Measurements from ENCODE around the gene THBS2. TPM values are rescaled to one million over a fixed set of nuclear protein-coding genes. Genes with fewer than 3 reads are reported as not detected.

Gene THBS2
- total RNA-seq, 2 experiments from 2014 or later = not detected

DNA sequence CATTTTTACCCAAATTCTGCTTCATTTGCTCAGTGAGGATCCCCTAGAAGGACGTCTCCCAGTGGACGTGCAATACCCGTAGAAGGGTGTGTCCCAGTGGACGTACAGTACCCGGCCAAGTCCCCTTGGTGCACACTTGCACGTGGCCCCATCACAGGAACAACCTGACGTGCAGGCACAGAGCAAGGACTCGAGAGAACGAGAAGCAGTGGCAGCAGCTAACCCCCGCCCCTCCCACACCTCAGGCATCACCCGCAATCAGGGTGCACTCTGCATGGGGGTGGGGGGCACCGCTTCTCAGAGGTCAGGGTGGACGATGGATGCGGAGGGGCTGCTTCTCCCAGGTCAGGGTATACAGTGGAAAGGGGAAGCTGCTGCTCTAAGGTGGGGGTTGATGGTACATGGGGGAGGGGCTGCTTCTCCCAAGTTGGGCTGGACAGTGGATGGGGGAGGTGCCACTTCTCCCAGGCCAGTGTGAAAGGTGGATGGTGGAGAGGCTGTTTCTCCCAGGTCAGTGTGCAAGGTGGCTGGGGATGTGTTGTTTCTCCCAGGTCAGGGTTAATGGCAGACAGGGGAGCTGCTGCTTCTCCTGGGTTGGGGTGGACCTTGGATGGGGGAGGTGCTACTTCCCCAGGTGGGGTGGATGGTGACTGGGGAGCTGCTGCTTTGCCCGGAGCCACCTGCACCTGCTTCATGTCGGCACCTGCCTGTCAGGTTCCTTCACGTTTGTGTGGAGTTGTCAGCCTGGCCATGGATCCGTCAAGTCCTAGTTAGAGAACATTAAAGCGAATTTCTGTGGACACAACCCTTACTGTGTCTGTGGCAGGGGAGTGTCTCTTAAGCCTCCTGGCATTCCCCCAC lies 1.0 kb upstream of the THBS2 start:
- peaks cover 66% of the 10 kb centered on the region for H3K27me3 Mint-ChIP-seq (ENCODE audit: low read depth)

DNA sequence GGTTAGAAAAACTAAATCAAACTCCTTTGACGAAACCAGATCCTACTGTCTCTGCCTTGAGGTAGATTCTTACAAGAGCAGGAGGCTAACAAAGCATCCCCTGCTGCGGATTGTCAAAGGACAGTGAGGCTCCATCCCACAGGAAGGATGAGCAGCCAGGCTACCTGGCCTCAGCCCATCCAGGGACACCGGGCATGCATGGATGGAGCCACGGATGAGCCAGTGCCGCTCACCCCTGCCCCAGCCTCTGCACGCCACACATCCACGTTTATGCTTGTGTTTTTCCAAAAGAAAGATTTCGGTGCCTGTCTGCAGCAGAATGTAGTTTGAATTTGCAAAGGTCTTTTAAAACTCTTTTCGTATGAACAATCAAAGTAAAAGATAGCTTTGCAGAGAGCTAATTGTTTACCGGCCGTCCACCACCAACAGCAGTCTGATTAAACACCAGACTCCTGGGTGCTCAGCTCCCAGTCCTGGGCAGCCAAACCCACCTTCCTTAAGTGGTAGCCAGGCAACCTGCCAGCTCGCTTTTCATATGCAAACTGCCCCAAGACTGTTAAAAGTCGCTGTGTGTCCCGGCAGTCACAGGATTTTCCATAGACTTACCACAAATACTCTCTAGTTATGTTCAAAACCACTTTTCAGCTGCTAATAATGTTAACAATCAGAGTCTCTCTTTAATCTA lies 999 bp downstream of the THBS2 start:
- Mint-ChIP-seq H3K27me3 (ENCODE audit: low read depth) (peaks cover 62% of the 10 kb centered on the region), H3K36me3 (ENCODE audit: low read depth) (no peaks in the 10 kb centered on the region), H3K27ac (no peak overlapping the region), H3K4me3 (no peak overlapping the region), H3K9me3 (no peaks in the 10 kb centered on the region), H3K4me1 (ENCODE audit: low read depth) (peaks cover 27% of the 10 kb centered on the region)
- CTCF ChIA-PET = no interaction called here
- no peak for DNase-seq
- intact Hi-C loops (cut with micrococcal nuclease) = no loop called here

More for the DNA sequence above, 1.0 kb upstream of the THBS2 start:
- Mint-ChIP-seq H3K4me1 (ENCODE audit: low read depth) (peaks cover 27% of the 10 kb centered on the region), H3K9me3 (no peaks in the 10 kb centered on the region), H3K36me3 (ENCODE audit: low read depth) (no peaks in the 10 kb centered on the region), H3K4me3 (no peak overlapping the region), H3K27ac (no peak overlapping the region)
- intact Hi-C loops (cut with micrococcal nuclease) = no loop called here
- CTCF ChIA-PET = no interaction called here
- no peak for DNase-seq

DNA sequence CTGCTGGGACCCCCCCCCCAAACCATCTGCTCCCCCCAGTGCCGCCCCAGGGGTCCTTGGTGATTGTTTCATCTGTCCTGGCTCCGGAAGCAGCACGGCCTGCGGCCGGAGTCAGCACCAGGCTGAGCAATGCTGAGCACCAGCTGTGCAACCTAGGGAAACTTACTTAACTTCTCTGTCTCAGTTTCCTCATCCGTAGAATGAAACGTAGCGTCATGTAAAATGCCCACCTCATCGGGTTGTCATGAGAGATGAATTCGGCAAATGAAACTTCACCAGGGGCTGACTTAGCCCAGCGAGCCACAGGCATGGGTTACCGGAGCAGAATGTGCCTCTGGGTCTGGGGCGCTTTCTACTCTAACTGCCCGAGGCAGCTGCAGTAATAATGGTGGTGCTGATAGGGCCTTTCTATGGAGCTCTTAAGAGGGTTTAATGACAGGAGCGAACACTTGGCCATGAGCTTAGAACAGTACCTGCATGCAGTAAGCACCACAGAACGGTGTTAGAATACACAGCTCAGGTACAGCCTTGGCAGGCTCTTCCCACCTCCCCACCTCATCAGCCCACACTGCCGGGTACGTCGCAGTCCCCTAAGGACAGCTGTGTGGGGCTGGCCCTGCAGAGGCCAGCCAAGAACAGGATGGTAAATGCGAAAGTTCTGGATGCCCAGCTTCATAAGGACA lies 1.7 kb downstream of the THBS2 start:
- H3K27me3 Mint-ChIP-seq (ENCODE audit: low read depth) = peaks cover 55% of the 10 kb centered on the region
- H3K4me3 Mint-ChIP-seq = no peak overlapping the region
- H3K36me3 Mint-ChIP-seq (ENCODE audit: low read depth) = no peaks in the 10 kb centered on the region
- CTCF ChIA-PET = no interaction called here
- H3K4me1 Mint-ChIP-seq (ENCODE audit: low read depth) = peaks cover 27% of the 10 kb centered on the region
- peaks cover 3% of the 10 kb centered on the region for H3K9me3 Mint-ChIP-seq
- no peak overlapping the region for H3K27ac Mint-ChIP-seq
- no peak for DNase-seq
- intact Hi-C loops (cut with micrococcal nuclease) = no loop called here

DNA sequence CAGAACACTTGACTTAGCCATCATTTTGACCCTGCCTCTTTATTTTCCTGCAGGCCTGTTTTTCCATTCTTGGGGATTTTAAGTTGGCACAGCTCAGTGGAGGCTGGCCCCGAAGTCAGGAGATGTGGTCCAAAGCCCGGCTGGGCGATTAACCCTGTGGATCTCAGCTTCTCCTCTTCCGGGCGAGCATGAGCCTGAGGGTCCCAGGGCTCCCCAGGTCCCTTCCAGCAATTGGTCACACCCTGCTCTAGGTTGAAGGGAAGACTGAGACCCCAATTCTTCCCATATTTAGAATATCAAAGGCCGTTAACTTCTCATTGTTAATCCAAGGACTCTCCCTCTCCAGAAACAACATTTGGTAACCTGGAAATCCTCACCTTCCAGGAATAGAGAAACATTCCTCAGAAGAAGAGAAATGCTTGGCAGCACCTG lies 2.3 kb downstream of the THBS2 start:
- intact Hi-C loops (cut with micrococcal nuclease) = no loop called here
- Mint-ChIP-seq H3K27ac (no peak overlapping the region), H3K9me3 (peaks cover 3% of the 10 kb centered on the region), H3K4me3 (no peak overlapping the region), H3K4me1 (ENCODE audit: low read depth) (peaks cover 27% of the 10 kb centered on the region), H3K36me3 (ENCODE audit: low read depth) (no peaks in the 10 kb centered on the region), H3K27me3 (ENCODE audit: low read depth) (peaks cover 54% of the 10 kb centered on the region)
- CTCF ChIA-PET = no interaction called here
- DNase-seq = no peak

DNA sequence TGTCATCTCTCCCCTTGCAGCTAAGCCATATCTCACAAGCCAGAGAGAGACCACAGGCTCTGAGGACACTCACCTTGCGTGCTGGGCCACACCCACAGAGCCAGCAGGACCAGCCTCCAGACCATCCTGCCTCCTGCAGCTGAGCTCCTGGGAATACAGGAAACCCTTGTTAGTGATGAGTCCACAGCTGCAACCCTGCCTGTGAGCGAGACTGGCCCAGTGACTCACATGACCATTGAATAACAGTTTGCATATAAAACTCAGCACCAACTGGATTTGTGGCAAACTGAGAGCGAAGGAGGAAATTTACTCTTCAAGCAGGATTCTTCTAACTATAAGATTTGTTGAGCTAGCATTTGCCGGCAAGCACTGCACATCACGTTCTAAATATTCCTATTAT lies 3.0 kb downstream of the THBS2 start:
- Mint-ChIP-seq H3K36me3 (ENCODE audit: low read depth) (no peaks in the 10 kb centered on the region), H3K27ac (no peak overlapping the region), H3K4me1 (ENCODE audit: low read depth) (peaks cover 27% of the 10 kb centered on the region), H3K27me3 (ENCODE audit: low read depth) (peaks cover 50% of the 10 kb centered on the region), H3K4me3 (no peak overlapping the region), H3K9me3 (peaks cover 3% of the 10 kb centered on the region)
- intact Hi-C loops (cut with micrococcal nuclease) = no loop called here
- no peak for DNase-seq
- CTCF ChIA-PET = no interaction called here

DNA sequence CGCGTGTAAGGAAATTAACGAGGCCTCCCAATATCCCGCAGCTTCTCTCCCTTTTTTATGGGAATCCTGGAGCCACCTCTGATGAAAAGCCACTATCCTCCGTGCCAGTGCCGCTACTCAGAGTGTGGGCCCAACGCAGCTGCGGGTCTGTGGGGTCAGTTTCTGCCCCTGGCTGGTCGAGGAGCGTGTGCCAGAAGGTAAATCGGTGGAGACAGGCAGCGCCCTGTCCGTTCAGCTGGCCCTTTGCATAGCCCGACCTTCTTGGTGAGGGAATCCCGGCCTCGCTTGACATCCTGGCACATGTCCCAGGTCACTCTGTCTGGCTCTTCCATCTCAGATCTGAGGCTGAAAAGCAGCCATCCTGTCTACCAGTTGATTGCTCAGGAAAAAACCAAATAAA lies 4.6 kb downstream of the THBS2 start:
- Mint-ChIP-seq H3K27ac (no peak overlapping the region), H3K27me3 (ENCODE audit: low read depth) (peaks cover 35% of the 10 kb centered on the region), H3K4me3 (no peak overlapping the region), H3K9me3 (peaks cover 3% of the 10 kb centered on the region), H3K4me1 (ENCODE audit: low read depth) (peaks cover 22% of the 10 kb centered on the region), H3K36me3 (ENCODE audit: low read depth) (no peaks in the 10 kb centered on the region)
- intact Hi-C loops (cut with micrococcal nuclease) = no loop called here
- DNase-seq = no peak
- CTCF ChIA-PET = no interaction called here

DNA sequence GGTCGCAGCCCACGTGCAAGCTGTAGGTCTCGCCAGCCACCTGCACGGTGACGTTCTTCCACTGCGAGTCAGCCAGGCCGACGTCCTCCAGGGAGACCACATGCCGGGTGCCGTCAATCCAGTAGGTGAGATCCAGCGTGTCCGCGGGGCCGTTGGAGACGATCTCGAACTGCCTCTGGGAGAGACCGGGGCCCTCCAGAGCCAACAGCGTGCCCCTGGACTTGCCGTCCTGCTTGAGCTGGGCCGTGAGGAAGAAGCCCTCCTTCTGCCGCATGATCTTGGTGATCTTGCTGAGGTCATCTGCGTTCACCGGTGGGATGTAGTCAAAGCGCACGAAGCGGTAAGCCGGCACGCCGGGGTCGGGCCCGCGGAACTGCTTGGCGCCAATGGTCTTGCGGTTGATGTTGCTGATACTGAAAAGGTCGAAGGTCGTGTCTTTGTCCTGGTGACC lies 5.1 kb downstream of the THBS2 start:
- Mint-ChIP-seq H3K27ac (no peak overlapping the region), H3K27me3 (ENCODE audit: low read depth) (peaks cover 30% of the 10 kb centered on the region), H3K9me3 (peaks cover 3% of the 10 kb centered on the region), H3K36me3 (ENCODE audit: low read depth) (no peaks in the 10 kb centered on the region), H3K4me3 (no peak overlapping the region), H3K4me1 (ENCODE audit: low read depth) (peaks cover 18% of the 10 kb centered on the region)
- intact Hi-C loops (cut with micrococcal nuclease) = no loop called here
- no peak for DNase-seq
- CTCF ChIA-PET = no interaction called here

DNA sequence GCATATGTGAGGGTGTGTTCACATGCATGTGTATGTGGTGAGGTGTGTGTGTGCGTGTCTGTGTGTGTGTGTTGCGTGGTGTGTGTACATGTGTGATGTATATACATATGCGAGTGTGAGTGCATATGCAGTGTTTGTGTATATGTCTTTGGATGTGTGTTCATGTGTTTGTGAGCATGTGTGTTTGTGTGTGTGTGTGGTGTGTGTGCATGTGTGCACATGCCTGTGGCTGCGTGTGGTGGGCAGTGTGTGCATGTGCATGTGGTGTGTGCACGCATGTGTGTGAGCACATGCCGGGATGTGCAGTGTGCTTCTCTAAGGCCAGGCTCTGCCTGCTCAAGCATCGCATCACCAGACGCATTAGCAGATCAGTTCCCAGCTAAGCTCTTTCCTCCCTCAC lies 5.7 kb downstream of the THBS2 start:
- Mint-ChIP-seq H3K4me1 (ENCODE audit: low read depth) (peaks cover 12% of the 10 kb centered on the region), H3K36me3 (ENCODE audit: low read depth) (no peaks in the 10 kb centered on the region), H3K27ac (no peak overlapping the region), H3K4me3 (no peak overlapping the region), H3K27me3 (ENCODE audit: low read depth) (peaks cover 25% of the 10 kb centered on the region), H3K9me3 (peaks cover 3% of the 10 kb centered on the region)
- DNase-seq = no peak
- intact Hi-C loops (cut with micrococcal nuclease) = no loop called here
- CTCF ChIA-PET = no interaction called here

DNA sequence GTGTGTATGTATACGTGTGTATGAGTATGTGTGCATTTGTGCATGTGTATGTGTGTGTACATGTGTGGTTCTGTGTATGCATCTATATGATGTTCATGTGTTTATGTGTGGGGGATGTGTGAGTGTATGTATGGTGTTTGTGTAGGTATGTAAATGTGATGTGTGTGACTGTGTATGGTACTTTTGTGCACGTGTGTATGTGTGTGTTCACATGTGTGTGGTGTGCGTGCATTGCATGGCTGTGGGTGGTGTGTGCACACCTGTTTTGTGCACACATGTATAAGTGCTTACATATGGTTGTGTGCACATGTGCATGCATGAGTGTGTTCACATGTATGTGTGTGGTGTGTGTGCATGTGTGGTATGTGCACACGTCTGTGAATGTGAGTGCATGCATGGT lies 6.2 kb downstream of the THBS2 start:
- Mint-ChIP-seq H3K4me3 (no peak overlapping the region), H3K27ac (no peak overlapping the region), H3K27me3 (ENCODE audit: low read depth) (peaks cover 19% of the 10 kb centered on the region), H3K4me1 (ENCODE audit: low read depth) (peaks cover 7% of the 10 kb centered on the region), H3K9me3 (peaks cover 3% of the 10 kb centered on the region), H3K36me3 (ENCODE audit: low read depth) (no peaks in the 10 kb centered on the region)
- intact Hi-C loops (cut with micrococcal nuclease) = no loop called here
- DNase-seq = no peak
- CTCF ChIA-PET = no interaction called here

DNA sequence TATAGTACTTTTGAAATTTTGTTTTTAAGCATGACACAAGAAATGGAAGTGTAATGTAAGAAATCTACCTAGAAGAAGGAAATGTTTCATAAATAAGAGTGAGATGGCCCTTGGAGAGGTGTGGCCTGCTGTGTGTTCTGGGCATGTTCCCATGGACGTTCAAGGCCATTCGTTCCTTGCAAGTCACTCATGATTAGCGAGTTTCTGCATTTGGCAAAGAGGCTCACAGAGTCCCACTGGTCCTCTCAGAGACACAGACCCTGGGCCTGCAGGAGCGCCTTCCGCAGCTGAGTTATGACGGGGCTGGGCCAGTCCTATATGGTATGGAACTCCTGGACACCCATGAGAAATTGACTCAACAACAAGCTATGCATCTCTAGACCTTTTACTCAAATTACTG lies 7.2 kb downstream of the THBS2 start:
- CTCF ChIA-PET = no interaction called here
- no peak overlapping the region for H3K4me3 Mint-ChIP-seq
- intact Hi-C loops (cut with micrococcal nuclease) = no loop called here
- peaks cover 3% of the 10 kb centered on the region for H3K9me3 Mint-ChIP-seq
- DNase-seq = no peak
- no peaks in the 10 kb centered on the region for H3K4me1 Mint-ChIP-seq (ENCODE audit: low read depth)
- no peak overlapping the region for H3K27ac Mint-ChIP-seq
- H3K27me3 Mint-ChIP-seq (ENCODE audit: low read depth) = peaks cover 9% of the 10 kb centered on the region
- H3K36me3 Mint-ChIP-seq (ENCODE audit: low read depth) = no peaks in the 10 kb centered on the region

DNA sequence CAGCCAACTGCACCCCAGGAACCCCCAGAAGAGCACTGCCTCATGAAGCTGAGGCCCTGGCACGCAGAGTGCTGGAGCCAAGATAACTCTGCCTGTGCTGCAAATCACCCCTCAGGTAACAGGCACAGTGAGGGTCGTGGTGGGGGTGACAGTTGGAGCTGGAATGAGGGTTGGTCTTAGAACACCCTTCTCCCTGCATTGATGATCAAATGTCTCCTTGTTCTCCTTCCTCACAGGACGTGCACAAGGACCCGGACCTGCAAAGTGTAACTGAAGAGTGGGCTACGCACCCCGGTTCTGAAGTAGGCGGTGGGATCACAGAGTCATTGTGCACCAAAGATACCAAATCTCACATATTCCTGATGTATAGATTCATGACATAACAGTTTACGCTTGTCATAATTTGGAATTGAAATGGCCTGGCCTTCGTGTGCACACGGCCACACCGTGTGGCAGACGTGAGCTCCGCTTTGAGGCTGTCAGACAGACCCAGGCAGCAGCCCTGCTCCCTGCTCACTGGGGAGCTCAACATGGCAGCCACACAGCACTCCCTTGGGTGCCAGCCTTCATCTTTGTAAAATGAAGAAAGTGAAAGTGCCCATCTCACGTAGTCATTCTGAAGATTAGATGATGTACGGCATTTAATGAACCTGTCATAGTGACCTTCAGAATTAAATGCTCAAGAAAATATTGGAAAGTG lies 8.8 kb downstream of the THBS2 start:
- H3K4me1 Mint-ChIP-seq (ENCODE audit: low read depth) = no peaks in the 10 kb centered on the region
- no peak for DNase-seq
- H3K27ac Mint-ChIP-seq = no peak overlapping the region
- no peaks in the 10 kb centered on the region for H3K36me3 Mint-ChIP-seq (ENCODE audit: low read depth)
- CTCF ChIA-PET = interaction anchor here (0.7 kb wide), 1 partner anchor 909 kb away, joined by 6 read pairs; no protein-coding TSS in a partner anchor
- intact Hi-C loops (cut with micrococcal nuclease) = no loop called here
- H3K27me3 Mint-ChIP-seq (ENCODE audit: low read depth) = peaks cover 6% of the 10 kb centered on the region
- no peak overlapping the region for H3K4me3 Mint-ChIP-seq
- peaks cover 3% of the 10 kb centered on the region for H3K9me3 Mint-ChIP-seq

DNA sequence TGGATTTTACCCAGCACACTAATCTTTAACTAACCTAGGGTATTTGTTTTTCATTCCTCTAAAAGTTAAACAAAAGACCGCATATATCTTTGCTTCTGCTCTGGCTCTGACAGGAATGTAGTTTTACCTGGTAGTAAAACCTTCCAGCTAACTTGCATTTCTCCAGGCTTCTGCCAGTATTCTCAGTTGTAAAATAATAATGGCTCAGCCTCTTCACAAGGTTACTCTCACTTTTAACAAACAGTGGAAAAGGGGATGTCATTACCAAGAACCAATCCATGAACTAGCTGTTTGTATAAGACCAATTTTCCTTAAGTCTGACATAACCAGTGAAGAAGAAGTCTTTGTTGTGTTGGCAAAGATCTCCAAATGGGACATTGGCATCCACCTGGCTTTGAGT lies 10.0 kb downstream of the THBS2 start:
- intact Hi-C loops (cut with micrococcal nuclease) = no loop called here
- H3K36me3 Mint-ChIP-seq (ENCODE audit: low read depth) = no peaks in the 10 kb centered on the region
- H3K27me3 Mint-ChIP-seq (ENCODE audit: low read depth) = peaks cover 7% of the 10 kb centered on the region
- H3K9me3 Mint-ChIP-seq = peaks cover 3% of the 10 kb centered on the region
- DNase-seq = no peak
- no peaks in the 10 kb centered on the region for H3K4me1 Mint-ChIP-seq (ENCODE audit: low read depth)
- CTCF ChIA-PET = no interaction called here
- H3K4me3 Mint-ChIP-seq = no peak overlapping the region
- H3K27ac Mint-ChIP-seq = no peak overlapping the region
